Natural killer cell (primary cell): ENCODE results near the gene SCAMP1. TPM values are rescaled to one million over a fixed set of nuclear protein-coding genes. Genes with fewer than 3 reads are reported as not detected.
A peak's percentile ranks its signal among the peaks of the same experiment; 100 is the strongest.

Experiments
- ATAC-seq, 3 donors: fragments of 150-1000 bp in 2 of 3; fragments of 200-7000 bp in 1 of 3; cut with Tn5 transposase; 1 replicate in 1 of 3; 2 replicates in 2 of 3; pipeline ENCODE4 v1.10.0; 2021; ENCODE audit warnings: mild to moderate bottlenecking in 2 of 3, moderate library complexity in 2 of 3
- DNase-seq, 2 donors: peaks; one replicate each; pipeline versions ENCODE4 v3.0.0 to v3.0.0-alpha.2; 2013 to 2021; ENCODE audit warnings: mixed read lengths in 1 of 2
- H3K27ac ChIP-seq: one replicate; pipeline ENCODE4 v1.5.1; 2013; ENCODE audit warnings: mild to moderate bottlenecking, low read length
- H3K27me3 ChIP-seq: one replicate; pipeline ENCODE4 v1.6.1; 2013; ENCODE audit warnings: low read length; ENCODE audit not compliant: control insufficient read depth, insufficient read depth
- H3K36me3 ChIP-seq: one replicate; pipeline ENCODE4 v1.6.1; 2013; ENCODE audit warnings: low read length; ENCODE audit not compliant: control insufficient read depth, insufficient read depth
- H3K4me1 ChIP-seq: one replicate; pipeline ENCODE4 v1.6.1; 2013; ENCODE audit warnings: low read length; ENCODE audit not compliant: control insufficient read depth, insufficient read depth
- H3K4me3 ChIP-seq: one replicate; pipeline ENCODE4 v1.5.1; 2013; ENCODE audit warnings: low read length
- H3K9me3 ChIP-seq: one replicate; pipeline ENCODE4 v1.6.1; 2013; ENCODE audit warnings: low read length; ENCODE audit not compliant: control insufficient read depth, insufficient read depth
- H3K27ac Mint-ChIP-seq, 2 donors: one replicate each; pipeline ENCODE4 v1.8.0; 2022; ENCODE audit warnings: mild to moderate bottlenecking in 2 of 2, mixed read lengths in 2 of 2, moderate library complexity in 1 of 2
- H3K27me3 Mint-ChIP-seq, 2 donors: one replicate each; pipeline ENCODE4 v1.8.0; 2022; ENCODE audit warnings: low read depth in 2 of 2, mixed read lengths in 2 of 2
- H3K36me3 Mint-ChIP-seq: one replicate; pipeline ENCODE4 v1.8.0; 2022; ENCODE audit warnings: mixed read lengths
- H3K4me1 Mint-ChIP-seq, 2 donors: one replicate each; pipeline ENCODE4 v1.8.0; 2022; ENCODE audit warnings: mixed read lengths in 2 of 2
- H3K4me3 Mint-ChIP-seq: one replicate; pipeline ENCODE4 v1.8.0; 2022; ENCODE audit warnings: mild to moderate bottlenecking, moderate library complexity, mixed read lengths
- H3K9me3 Mint-ChIP-seq, 2 donors: one replicate each; pipeline ENCODE4 v1.8.0; 2022; ENCODE audit warnings: mixed read lengths in 2 of 2
- WGBS: methylation state at CpG from one replicate; pipeline ENCODE4 v1.1.7; 2013; ENCODE audit warnings: missing lambda C conversion rate; ENCODE audit not compliant: insufficient coverage; 5-methylcytosine and 5-hydroxymethylcytosine counted together
- intact Hi-C: fragments of 100-400 bp; cut with micrococcal nuclease; formaldehyde crosslinking; loops from one replicate; pipeline ENCODE4 v1.14.2; 2022
- total RNA-seq, 4 donors: library from RNA; stranded (reverse); fragments of 120-200 nt in 1 of 4; gene quantifications; one replicate each; pipeline versions ENCODE4 v1.2.3 to v1.2.4, GENCODE V29; 2013 to 2022
- TF ChIP-seq, protein P1 (sequence below): fragments of 200-600 bp; IDR thresholded peaks from one replicate; pipeline ENCODE4 v1.8.0; 2022; ENCODE audit warnings: antibody characterized with exemption

The SCAMP1 gene, protein sequence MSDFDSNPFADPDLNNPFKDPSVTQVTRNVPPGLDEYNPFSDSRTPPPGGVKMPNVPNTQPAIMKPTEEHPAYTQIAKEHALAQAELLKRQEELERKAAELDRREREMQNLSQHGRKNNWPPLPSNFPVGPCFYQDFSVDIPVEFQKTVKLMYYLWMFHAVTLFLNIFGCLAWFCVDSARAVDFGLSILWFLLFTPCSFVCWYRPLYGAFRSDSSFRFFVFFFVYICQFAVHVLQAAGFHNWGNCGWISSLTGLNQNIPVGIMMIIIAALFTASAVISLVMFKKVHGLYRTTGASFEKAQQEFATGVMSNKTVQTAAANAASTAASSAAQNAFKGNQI
- 10 to 100 TPM; 19.9 to 27.1 (median 20.5) TPM for total RNA-seq
- 40.3 TPM for total RNA-seq (2013)

DNA sequence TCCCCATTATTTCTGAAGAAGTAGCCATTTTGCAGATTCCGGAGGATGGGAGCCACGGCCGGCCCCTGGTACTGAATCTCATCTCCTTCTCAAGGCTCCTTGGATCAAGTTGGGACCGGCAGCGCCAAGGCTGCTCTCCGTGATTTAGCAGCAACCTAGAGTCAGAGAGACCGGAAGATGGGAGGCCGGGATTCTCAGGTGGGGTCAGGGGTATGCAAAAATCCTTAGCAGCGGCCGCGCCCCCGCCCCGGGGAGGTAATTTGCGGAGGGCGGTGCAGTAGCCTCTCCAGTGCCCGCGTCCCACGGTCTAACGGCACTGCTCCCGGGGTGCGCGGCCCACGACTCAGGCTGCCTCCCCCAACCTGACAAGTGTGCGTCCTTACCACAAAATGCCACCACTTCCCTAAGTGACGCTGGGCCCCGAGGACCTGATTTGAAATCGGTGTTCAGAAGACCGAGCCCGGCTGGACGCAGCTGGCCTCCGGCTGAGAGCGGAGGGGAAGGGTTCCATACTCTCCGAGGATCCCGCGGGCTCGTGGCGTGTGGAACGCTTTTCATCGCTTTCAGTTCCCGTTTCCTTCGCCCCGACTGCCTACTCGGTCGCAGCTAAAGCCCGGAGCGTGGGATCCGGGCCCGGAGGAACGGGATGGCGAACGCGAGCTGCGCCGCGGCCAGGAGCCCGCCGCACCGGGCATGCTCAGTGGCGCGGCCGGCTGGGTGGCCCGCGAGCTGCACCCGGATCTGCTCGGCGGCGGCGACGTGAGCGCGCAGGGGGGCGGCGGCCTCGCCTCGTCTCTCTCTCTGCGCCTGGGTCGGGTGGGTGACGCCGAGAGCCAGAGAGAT lies at the start of gene SCAMP1:
TSS of gene SCAMP1 (plus strand) at position 787 of the 843 bp plus-strand sequence. CDS start at position 842, 55 bp downstream.
- peak within 1 kb of the TSS; percentile 96 for H3K27ac ChIP-seq
- H3K4me3 ChIP-seq: peak within 1 kb of the TSS; percentile 99
- intact Hi-C loops: loop anchor here (1.0 to 10.0 kb wide), 2 partner anchors 66 to 625 kb away; partner anchors contain the start of genes AP3B1 and ARSB
- no peaks in the 10 kb centered on the region for H3K9me3 ChIP-seq
- no peaks in the 10 kb centered on the region for H3K27me3 Mint-ChIP-seq
- WGBS: under 1% methylated on average over 79 of the region's 79 CpGs
- H3K4me3 Mint-ChIP-seq: peak within 1 kb of the TSS; percentile 98
- H3K27ac Mint-ChIP-seq: peak within 1 kb of the TSS; percentile 90 to 96
- no peaks in the 10 kb centered on the region for H3K27me3 ChIP-seq
- peaks cover 20% of the 10 kb centered on the region for H3K4me1 ChIP-seq
- ATAC-seq (peak; percentile 83 to 94 (median 88)), DNase-seq (peak; percentile 95 to 96)
- H3K36me3 ChIP-seq: no peaks in the 10 kb centered on the region
- TF ChIP-seq, protein P1, sequence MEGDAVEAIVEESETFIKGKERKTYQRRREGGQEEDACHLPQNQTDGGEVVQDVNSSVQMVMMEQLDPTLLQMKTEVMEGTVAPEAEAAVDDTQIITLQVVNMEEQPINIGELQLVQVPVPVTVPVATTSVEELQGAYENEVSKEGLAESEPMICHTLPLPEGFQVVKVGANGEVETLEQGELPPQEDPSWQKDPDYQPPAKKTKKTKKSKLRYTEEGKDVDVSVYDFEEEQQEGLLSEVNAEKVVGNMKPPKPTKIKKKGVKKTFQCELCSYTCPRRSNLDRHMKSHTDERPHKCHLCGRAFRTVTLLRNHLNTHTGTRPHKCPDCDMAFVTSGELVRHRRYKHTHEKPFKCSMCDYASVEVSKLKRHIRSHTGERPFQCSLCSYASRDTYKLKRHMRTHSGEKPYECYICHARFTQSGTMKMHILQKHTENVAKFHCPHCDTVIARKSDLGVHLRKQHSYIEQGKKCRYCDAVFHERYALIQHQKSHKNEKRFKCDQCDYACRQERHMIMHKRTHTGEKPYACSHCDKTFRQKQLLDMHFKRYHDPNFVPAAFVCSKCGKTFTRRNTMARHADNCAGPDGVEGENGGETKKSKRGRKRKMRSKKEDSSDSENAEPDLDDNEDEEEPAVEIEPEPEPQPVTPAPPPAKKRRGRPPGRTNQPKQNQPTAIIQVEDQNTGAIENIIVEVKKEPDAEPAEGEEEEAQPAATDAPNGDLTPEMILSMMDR: no peak
- H3K9me3 Mint-ChIP-seq: no peaks in the 10 kb centered on the region
- H3K36me3 Mint-ChIP-seq: no peaks in the 10 kb centered on the region
- peaks cover 45 to 58% of the 10 kb centered on the region in 2 donors for H3K4me1 Mint-ChIP-seq

DNA sequence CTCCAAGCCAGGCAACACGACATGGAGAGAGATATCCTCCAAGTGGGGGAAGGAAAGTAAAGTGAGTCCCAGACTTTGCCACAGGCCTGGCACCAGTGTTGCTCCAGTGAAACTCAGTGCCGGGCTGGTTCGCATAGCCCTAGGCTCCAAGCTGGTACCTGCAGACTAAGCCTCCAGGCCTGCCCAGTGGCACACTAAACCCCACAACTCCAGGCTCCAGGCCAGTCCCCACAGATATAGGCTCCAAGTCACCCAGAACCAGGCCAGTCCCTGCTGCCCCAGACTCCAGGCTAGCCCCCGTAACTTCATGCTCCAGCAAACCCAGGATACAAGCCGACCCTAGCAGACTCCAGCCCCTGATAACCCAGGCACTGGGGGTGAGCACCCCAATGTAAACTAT lies 42.9 kb upstream of the SCAMP1 start:
- Histone ChIP-seq H3K27ac (no peak overlapping the region), H3K36me3 (no peaks in the 10 kb centered on the region), H3K9me3 (no peaks in the 10 kb centered on the region), H3K4me3 (no peak overlapping the region), H3K27me3 (no peaks in the 10 kb centered on the region), H3K4me1 (no peaks in the 10 kb centered on the region)
- 88% methylated on average over 4 of the region's 5 CpGs for WGBS
- H3K4me1 Mint-ChIP-seq: no peaks in the 10 kb centered on the region
- H3K4me3 Mint-ChIP-seq: no peak overlapping the region
- intact Hi-C loops: no loop called here
- TF ChIP-seq, protein P1: no peak
- ATAC-seq: no peak
- no peak for DNase-seq
- H3K36me3 Mint-ChIP-seq: no peaks in the 10 kb centered on the region
- H3K9me3 Mint-ChIP-seq: no peaks in the 10 kb centered on the region
- peaks cover 23 to 34% of the 10 kb centered on the region in 2 donors for H3K27me3 Mint-ChIP-seq
- H3K27ac Mint-ChIP-seq: no peak overlapping the region

DNA sequence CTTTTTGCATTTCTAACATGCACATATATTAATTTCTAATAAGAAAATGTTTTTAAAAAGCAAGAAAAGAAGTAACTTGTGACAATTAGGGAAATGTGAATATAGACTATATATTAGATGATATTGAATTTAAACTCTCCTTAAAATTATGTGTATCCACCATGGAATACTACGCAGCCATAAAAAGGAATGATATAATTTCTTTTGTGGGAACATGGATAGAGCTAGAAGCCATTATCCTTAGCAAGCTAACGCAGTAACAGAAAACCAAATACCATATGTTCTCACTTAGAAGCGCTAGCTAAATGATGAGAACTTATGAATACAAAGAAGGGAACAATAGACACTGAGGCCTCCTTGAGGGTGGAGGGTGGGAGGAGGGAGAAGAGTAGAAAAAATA lies 42.1 kb upstream of the SCAMP1 start:
- H3K9me3 Mint-ChIP-seq: no peaks in the 10 kb centered on the region
- intact Hi-C loops: no loop called here
- no peaks in the 10 kb centered on the region for H3K4me1 ChIP-seq
- no peak overlapping the region for H3K4me3 Mint-ChIP-seq
- no peak for DNase-seq
- H3K36me3 Mint-ChIP-seq: no peaks in the 10 kb centered on the region
- no peak overlapping the region for H3K27ac Mint-ChIP-seq
- no peak for ATAC-seq
- no peaks in the 10 kb centered on the region for H3K27me3 ChIP-seq
- TF ChIP-seq, protein P1: no peak
- H3K27me3 Mint-ChIP-seq: peaks cover 17 to 32% of the 10 kb centered on the region in 2 donors
- H3K27ac ChIP-seq: no peak overlapping the region
- no peaks in the 10 kb centered on the region for H3K4me1 Mint-ChIP-seq
- no CpG with 5 or more reads among the region's 3 CpGs for WGBS
- H3K9me3 ChIP-seq: no peaks in the 10 kb centered on the region
- no peaks in the 10 kb centered on the region for H3K36me3 ChIP-seq
- no peak overlapping the region for H3K4me3 ChIP-seq
